HG03469 (cell line): ENCODE results near the gene KIF16B.
A peak's percentile ranks its signal among the peaks of the same experiment; 100 is the strongest.
"Not testable (repeated sequence)": the region's sequence is repeated elsewhere in the genome, so short reads cannot be mapped to it uniquely, and the experiment has no call there.

Experiments used
- ATAC-seq: cut with Tn5 transposase; IDR thresholded peaks from one replicate; pipeline ENCODE4 v1.9.1; 2021; ENCODE audit warnings: mild to moderate bottlenecking, moderate library complexity, moderate number of reproducible peaks; ENCODE audit not compliant: unreplicated experiment

KIF16B gene

GRCh38 chr20:16573001-16573965 lies at the start of gene KIF16B:
TSS of gene KIF16B (minus strand) at chr20:16573448. CDS start at chr20:16573275, 173 bp downstream.
- peak; percentile 75 for ATAC-seq

GRCh38 chr20:16622501-16622900 lies 49.3 kb upstream of the KIF16B start:
- ATAC-seq: no peak

- no peak for ATAC-seq
Measured at GRCh38 chr20:16621435-16622141, 48.3 kb upstream of the KIF16B start.

- ATAC-seq: no peak
Measured at GRCh38 chr20:16620961-16621360, 47.7 kb upstream of the KIF16B start.

GRCh38 chr20:16619953-16620352 lies 46.7 kb upstream of the KIF16B start:
- no peak for ATAC-seq

- no peak for ATAC-seq
Measured at GRCh38 chr20:16617056-16617455, 43.8 kb upstream of the KIF16B start.

- ATAC-seq: no peak
Measured at GRCh38 chr20:16616317-16616716, 43.1 kb upstream of the KIF16B start.

- ATAC-seq: no peak
Measured at GRCh38 chr20:16615199-16615598, 42.0 kb upstream of the KIF16B start.

- ATAC-seq: no peak
Measured at GRCh38 chr20:16613954-16614353, 40.7 kb upstream of the KIF16B start.

- no peak for ATAC-seq
Measured at GRCh38 chr20:16612706-16613105, 39.5 kb upstream of the KIF16B start.

GRCh38 chr20:16611817-16612216 lies 38.6 kb upstream of the KIF16B start:
- ATAC-seq: no peak

- no peak for ATAC-seq
Measured at GRCh38 chr20:16609066-16609465, 35.8 kb upstream of the KIF16B start.

GRCh38 chr20:16608277-16608650 lies 35.0 kb upstream of the KIF16B start:
- no peak for ATAC-seq

- ATAC-seq: no peak
Measured at GRCh38 chr20:16607364-16608276, 34.4 kb upstream of the KIF16B start.

- ATAC-seq: no peak
Measured at GRCh38 chr20:16606468-16607070, 33.3 kb upstream of the KIF16B start.

GRCh38 chr20:16601047-16601446 lies 27.8 kb upstream of the KIF16B start:
- no peak for ATAC-seq

- ATAC-seq: no peak
Measured at GRCh38 chr20:16599257-16599656, 26.0 kb upstream of the KIF16B start.

- ATAC-seq: no peak
Measured at GRCh38 chr20:16596991-16597390, 23.7 kb upstream of the KIF16B start.

GRCh38 chr20:16596404-16596803 lies 23.2 kb upstream of the KIF16B start:
- ATAC-seq: not testable (repeated sequence)

GRCh38 chr20:16595376-16595775 lies 22.1 kb upstream of the KIF16B start:
- ATAC-seq: no peak
